IMR-90 (cell line): ENCODE data around the gene TMEM132A. TPM values are rescaled to one million over a fixed set of nuclear protein-coding genes. Genes with fewer than 3 reads are reported as not detected.

Experiments
- ATAC-seq: fragments of 200-7000 bp; cut with Tn5 transposase; 2 replicates; pipeline ENCODE4 v1.9.1; 2020; ENCODE audit warnings: low read depth, mild to moderate bottlenecking, moderate library complexity
- BruUV-seq: library from RNA; stranded (reverse); fragments of 400-500 nt; replicated peaks from 2 replicates; lab custom pipeline; 2021; lab: Mats Ljungman, UMichigan
- CTCF ChIA-PET: fragments of 300-600 bp; formaldehyde crosslinking; extraction: SDS; loops from one replicate; lab custom pipeline; 2021; ENCODE audit warnings: antibody characterized with exemption; lab: Yijun Ruan, JAX
- POLR2A ChIA-PET: fragments of 300-600 bp; sonication (Branson Sonifier 250); formaldehyde crosslinking; loops from one replicate; lab custom pipeline; 2022; ENCODE audit warnings: antibody characterized with exemption; ENCODE audit not compliant: unreplicated experiment; lab: Charles Lee
- DNase-seq: peaks from one replicate; pipeline ENCODE4 v3.0.0; 2013
- H2AFZ ChIP-seq: replicated peaks from 2 replicates; pipeline ENCODE3; 2013; ENCODE audit warnings: low read length, mild to moderate bottlenecking; ENCODE audit not compliant: poor library complexity
- H2AK5ac ChIP-seq: 2 replicates; pipeline ENCODE4 v1.6.1; 2013; ENCODE audit warnings: low read depth, low read length, inconsistent platforms
- H2AK9ac ChIP-seq: replicated peaks from 2 replicates; pipeline ENCODE3; 2013; ENCODE audit warnings: mild to moderate bottlenecking, low read depth, low read length, moderate library complexity; ENCODE audit not compliant: poor library complexity
- H2BK120ac ChIP-seq: 2 replicates; pipeline ENCODE4 v1.6.1; 2013; ENCODE audit warnings: low read depth, low read length, inconsistent platforms
- H2BK15ac ChIP-seq: 3 replicates; pipeline ENCODE4 v1.6.1; 2013; ENCODE audit warnings: low read depth, low read length, inconsistent platforms
- H2BK20ac ChIP-seq: 2 replicates; pipeline ENCODE4 v1.6.1; 2013; ENCODE audit warnings: low read depth, mild to moderate bottlenecking, inconsistent platforms, low read length, moderate library complexity
- H2BK5ac ChIP-seq: 2 replicates; pipeline ENCODE4 v1.6.1; 2013; ENCODE audit warnings: mild to moderate bottlenecking, low read depth, low read length, inconsistent platforms; ENCODE audit not compliant: poor library complexity, severe bottlenecking
- H3K14ac ChIP-seq: replicated peaks from 2 replicates; pipeline ENCODE4 v1.6.1; 2013; ENCODE audit warnings: low read depth, low read length, inconsistent platforms
- H3K18ac ChIP-seq: 2 replicates; pipeline ENCODE4 v1.6.1; 2013; ENCODE audit warnings: low read depth, low read length, control low read depth
- H3K23ac ChIP-seq: 2 replicates; pipeline ENCODE4 v1.6.1; 2013; ENCODE audit warnings: low read depth, low read length, inconsistent platforms
- H3K27ac ChIP-seq: 2 replicates; pipeline ENCODE4 v1.5.1; 2013; ENCODE audit warnings: mild to moderate bottlenecking, control low read depth, low read length; ENCODE audit not compliant: insufficient read depth
- H3K27me3 ChIP-seq: 2 replicates; pipeline ENCODE4 v1.6.1; 2013; ENCODE audit warnings: low read length; ENCODE audit not compliant: control insufficient read depth, insufficient read depth
- H3K36me3 ChIP-seq: 2 replicates; pipeline ENCODE4 v1.6.1; 2013; ENCODE audit warnings: low read length, mixed read lengths; ENCODE audit not compliant: control insufficient read depth, insufficient read depth
- H3K4ac ChIP-seq: 2 replicates; pipeline ENCODE4 v1.6.1; 2013; ENCODE audit warnings: low read depth, low read length, inconsistent platforms
- H3K4me1 ChIP-seq: 2 replicates; pipeline ENCODE4 v1.6.1; 2013; ENCODE audit warnings: low read length, mixed read lengths; ENCODE audit not compliant: control insufficient read depth, insufficient read depth
- H3K4me2 ChIP-seq: 2 replicates; pipeline ENCODE4 v1.6.1; 2013; ENCODE audit warnings: low read depth, mild to moderate bottlenecking, control low read depth, low read length, moderate library complexity
- H3K4me3 ChIP-seq: 2 replicates; pipeline ENCODE4 v1.5.1; 2013; ENCODE audit warnings: low read depth, mild to moderate bottlenecking, control low read depth, low read length, moderate library complexity; ENCODE audit not compliant: insufficient read depth
- H3K56ac ChIP-seq: 2 replicates; pipeline ENCODE4 v1.6.1; 2013; ENCODE audit warnings: low read length, inconsistent platforms; ENCODE audit not compliant: insufficient read depth; ENCODE audit errors: extremely low read depth
- H3K79me1 ChIP-seq, 2 experiments: 2 replicates each; pipeline ENCODE4 v1.6.1; 2013; ENCODE audit warnings: low read length in 2 of 2, inconsistent platforms in 1 of 2, low read depth in 1 of 2
- H3K9ac ChIP-seq: 2 replicates; pipeline ENCODE4 v1.6.1; 2013; ENCODE audit warnings: low read depth, low read length, control low read depth
- H3K9me1 ChIP-seq: 2 replicates; pipeline ENCODE4 v1.6.1; 2013; ENCODE audit warnings: low read length, inconsistent platforms; ENCODE audit not compliant: insufficient read depth
- H3K9me3 ChIP-seq: 2 replicates; pipeline ENCODE4 v1.6.1; 2013; ENCODE audit warnings: low read length; ENCODE audit not compliant: control insufficient read depth, insufficient read depth
- H4K20me1 ChIP-seq: 2 replicates; pipeline ENCODE4 v1.6.1; 2013; ENCODE audit warnings: low read length, inconsistent platforms; ENCODE audit not compliant: insufficient read depth
- H4K5ac ChIP-seq: 2 replicates; pipeline ENCODE4 v1.6.1; 2013; ENCODE audit warnings: mild to moderate bottlenecking, low read depth, low read length, control low read depth
- H4K8ac ChIP-seq, 2 experiments: 2 replicates each; pipeline ENCODE4 v1.6.1; 2013; ENCODE audit warnings: low read depth in 2 of 2, low read length in 2 of 2, control low read depth in 1 of 2, inconsistent platforms in 1 of 2
- H4K91ac ChIP-seq: 2 replicates; pipeline ENCODE4 v1.6.1; 2013; ENCODE audit warnings: low read depth, low read length, inconsistent platforms; ENCODE audit not compliant: insufficient read depth
- BHLHE40 ChIP-seq: fragments of 150-350 bp; IDR thresholded peaks from 2 replicates; pipeline ENCODE4 v1.6.1; 2016; ENCODE audit warnings: mild to moderate bottlenecking, low read depth, low read length
- CEBPB ChIP-seq: IDR thresholded peaks from 2 replicates; pipeline ENCODE4 v1.6.1; 2012; ENCODE audit warnings: low read depth, low read length, improper control_type of control experiment
- CHD1 ChIP-seq: IDR thresholded peaks from 2 replicates; pipeline ENCODE4 v1.6.1; 2012; ENCODE audit warnings: low read depth, low read length, improper control_type of control experiment
- MXI1 ChIP-seq: IDR thresholded peaks from 2 replicates; pipeline ENCODE4 v1.6.1; 2012; ENCODE audit warnings: low read depth, mild to moderate bottlenecking, low read length, moderate library complexity, borderline replicate concordance
- RFX5 ChIP-seq: IDR thresholded peaks from 2 replicates; pipeline ENCODE4 v1.8.0; 2012; ENCODE audit warnings: low read depth, mild to moderate bottlenecking, low read length, moderate library complexity
- WGBS, 2 experiments: methylation state at CpG; one replicate each; pipeline versions ENCODE4 v1.1.5 to v1.1.7; 2013; ENCODE audit warnings: missing lambda C conversion rate in 2 of 2; ENCODE audit not compliant: insufficient read length in 1 of 2; ENCODE audit errors: extremely low coverage in 2 of 2; 5-methylcytosine and 5-hydroxymethylcytosine counted together
- dilution Hi-C: fragments of 300-500 bp; cut with HindIII; formaldehyde crosslinking; loops from one replicate; pipeline ENCODE4 v1.14.3; 2018; ENCODE audit warnings: low sequenced_read_pairs; ENCODE audit not compliant: unreplicated experiment
- in situ Hi-C: fragments of 300-500 bp; cut with MboI; formaldehyde crosslinking; loops from 3 replicates; pipeline ENCODE4 v1.14.3; 2019; ENCODE audit warnings: low sequenced_read_pairs, inconsistent platforms, mixed read lengths
- intact Hi-C: fragments of 100-400 bp; cut with micrococcal nuclease; formaldehyde crosslinking; loops from 2 replicates; pipeline ENCODE4 v1.10.0; 2022
- polyA plus RNA-seq, 3 experiments: library from polyadenylated mRNA; depleted of rRNA; stranded (reverse); fragments of >200 nt; gene quantifications; 2 replicates each; pipeline ENCODE4 v1.2.3, GENCODE V29; 2012; ENCODE audit warnings: low replicate concordance in 1 of 3
- total RNA-seq: library from RNA; depleted of rRNA; stranded (reverse); fragments of >200 nt; gene quantifications from 2 replicates; pipeline ENCODE4 v1.2.3, GENCODE V29; 2012
- TF ChIP-seq, protein P1 (sequence below): fragments of 150-350 bp; IDR thresholded peaks from 2 replicates; pipeline ENCODE4 v1.6.1; 2016; ENCODE audit warnings: low read depth, mild to moderate bottlenecking, low read length, moderate library complexity, borderline replicate concordance

Gene TMEM132A
- total and polyA plus RNA-seq, 2 of the 4 experiments (the other 2 are of a cell fraction) = 7.7 to 64.2 TPM

DNA sequence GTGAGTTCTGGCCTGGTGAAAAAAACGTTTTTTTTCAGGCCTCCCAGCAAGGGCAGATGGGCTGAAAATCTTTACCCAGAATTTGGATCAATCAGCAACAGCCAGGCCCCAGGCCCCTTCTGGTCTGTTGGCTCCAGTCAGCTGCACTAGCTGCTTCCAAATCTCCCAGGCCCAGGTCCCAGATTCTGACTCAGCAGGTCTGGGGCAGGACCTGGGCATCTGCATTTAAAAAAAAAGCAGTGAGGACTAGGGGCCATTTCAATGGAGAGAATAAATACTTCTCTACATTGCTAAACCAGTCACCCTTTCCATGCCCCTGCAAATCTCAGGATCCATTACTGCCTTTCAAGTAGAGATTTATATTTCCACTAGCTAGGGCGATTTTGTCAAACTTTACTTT is 23.4 kb downstream of the TMEM132A start:
- Histone ChIP-seq H2AFZ (no peak overlapping the region), H2AK9ac (no peak overlapping the region), H3K14ac (no peak overlapping the region), H3K36me3 (peaks cover 5% of the 10 kb centered on the region), H3K4me1 (peaks cover 16% of the 10 kb centered on the region), H2BK15ac (no peak overlapping the region), H3K79me1 (no peaks in the 10 kb centered on the region; a peak in 1 of 4 replicates), H2BK5ac (no peak overlapping the region), H3K9me3 (no peaks in the 10 kb centered on the region), H3K27me3 (no peaks in the 10 kb centered on the region), H3K4me3 (no peak overlapping the region), H3K9ac (no peak overlapping the region), H4K20me1 (no peaks in the 10 kb centered on the region), H3K4me2 (no peak overlapping the region), H3K4ac (no peak overlapping the region), H2AK5ac (no peak overlapping the region), H2BK20ac (no peak overlapping the region), H2BK120ac (no peak overlapping the region), H3K27ac (no peak overlapping the region), H3K23ac (no peak overlapping the region), H4K5ac (no peak overlapping the region), H4K8ac (no peak overlapping the region), H3K9me1 (0 out of 2 replicates have a peak, but pooled peaks cover 4% of the 10 kb centered on the region), H4K91ac (no peak overlapping the region), H3K18ac (no peak overlapping the region), H3K56ac (no peak overlapping the region)
- 0% methylated on average over 1 of the region's 2 CpGs; no CpG with 5 or more reads in 1 of the 2 experiments for WGBS, 2 experiments
- TF ChIP-seq CHD1 = no peak
- TF ChIP-seq RFX5 = no peak
- no peak for TF ChIP-seq CEBPB
- no peak for TF ChIP-seq BHLHE40
- no peak for TF ChIP-seq MXI1
- TF ChIP-seq, protein P1, sequence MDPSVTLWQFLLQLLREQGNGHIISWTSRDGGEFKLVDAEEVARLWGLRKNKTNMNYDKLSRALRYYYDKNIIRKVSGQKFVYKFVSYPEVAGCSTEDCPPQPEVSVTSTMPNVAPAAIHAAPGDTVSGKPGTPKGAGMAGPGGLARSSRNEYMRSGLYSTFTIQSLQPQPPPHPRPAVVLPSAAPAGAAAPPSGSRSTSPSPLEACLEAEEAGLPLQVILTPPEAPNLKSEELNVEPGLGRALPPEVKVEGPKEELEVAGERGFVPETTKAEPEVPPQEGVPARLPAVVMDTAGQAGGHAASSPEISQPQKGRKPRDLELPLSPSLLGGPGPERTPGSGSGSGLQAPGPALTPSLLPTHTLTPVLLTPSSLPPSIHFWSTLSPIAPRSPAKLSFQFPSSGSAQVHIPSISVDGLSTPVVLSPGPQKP = no peak
- intact Hi-C loops = no loop called here
- CTCF ChIA-PET = no interaction called here
- DNase-seq (no peak), ATAC-seq (no peak)
- BruUV-seq = no TSS peak
- POLR2A ChIA-PET = no interaction called here
- in situ Hi-C loops = no loop called here
- dilution Hi-C loops = no loop called here
